Measurements from ENCODE around the gene CGB3.

DNA sequence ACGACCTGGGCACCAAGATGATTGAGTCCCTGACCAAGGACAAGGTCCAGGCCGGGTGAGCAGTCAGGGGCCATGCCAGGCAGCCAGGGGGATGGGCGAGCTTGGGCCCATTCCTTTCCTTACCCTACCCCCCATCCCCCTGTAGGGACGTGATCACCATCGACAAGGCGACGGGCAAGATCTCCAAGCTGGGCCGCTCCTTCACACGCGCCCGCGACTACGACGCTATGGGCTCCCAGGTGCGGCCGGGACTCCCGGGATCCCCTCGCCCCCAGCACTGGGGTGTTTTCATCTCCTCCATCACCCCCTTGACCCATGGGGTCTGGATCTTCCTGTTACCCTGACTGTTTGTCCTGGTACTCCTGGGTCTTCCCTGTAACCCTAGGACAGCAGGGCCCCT is 14.3 kb downstream of the CGB3 start:
- TF ChIP-seq POLR2A (IDR thresholded peaks at IDR 0.05; ENCODE audit: low read depth, low read length) (no peak), TAF1 (IDR thresholded peaks at IDR 0.05; ENCODE audit: borderline replicate concordance, low read depth, low read length) (no peak)

Data from GM12892 (cell line).